Coronary artery (tissue), 2 donors: ENCODE measurements around the gene PRX.

Experiments
- DNase-seq: peaks from one replicate; pipeline ENCODE4 v3.0.0-alpha.2; 2017; ENCODE audit warnings: low spot score
- H3K27ac ChIP-seq, 2 donors: fragments of 200-600 bp; sonication (generic); one replicate each; pipeline ENCODE4 v1.5.1; 2016 to 2019
- H3K4me3 ChIP-seq: fragments of 200-600 bp; sonication (generic); 2 replicates; pipeline ENCODE4 v1.5.1; 2016; ENCODE audit warnings: mild to moderate bottlenecking, moderate library complexity
- CTCF ChIP-seq: fragments of 200-600 bp; sonication (generic); IDR thresholded peaks from one replicate; pipeline ENCODE4 v1.5.1; 2019; ENCODE audit warnings: antibody characterized with exemption

The PRX gene

DNA sequence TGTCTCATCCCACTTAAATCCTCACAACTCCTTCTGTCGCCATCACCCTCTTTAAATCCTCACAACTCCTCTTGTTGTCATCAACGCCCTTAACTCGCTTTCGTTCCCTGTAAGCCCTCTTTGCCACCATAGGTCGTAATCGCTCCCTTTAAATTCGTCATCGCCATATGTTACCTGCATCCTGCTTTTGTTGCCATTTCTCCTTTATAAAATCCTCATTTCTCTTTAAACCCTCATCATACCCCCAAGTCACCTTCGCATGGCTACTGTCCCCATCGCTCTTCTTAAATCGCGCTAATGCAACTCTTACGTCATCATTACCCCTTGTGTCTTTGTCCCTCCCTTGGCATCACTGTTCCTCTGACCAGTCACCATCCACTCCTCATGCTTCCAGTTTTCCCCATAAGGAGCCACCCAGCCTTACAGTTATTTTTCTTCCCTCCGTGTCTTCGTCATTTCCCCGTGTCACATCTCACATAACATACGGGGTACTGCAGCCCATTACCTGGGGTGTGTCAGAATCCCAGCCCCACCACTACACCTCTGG is 64.1 kb downstream of the PRX start:
- peak overlapping the region; percentile 87 for H3K4me3 ChIP-seq
- peak overlapping the region; percentile 81 to 90 for H3K27ac ChIP-seq
- no peak for DNase-seq
- TF ChIP-seq CTCF, result no peak

- Histone ChIP-seq H3K27ac (peak within 1 kb of the TSS; percentile 86 to 90), H3K4me3 (peak within 1 kb of the TSS; percentile 87)
- peak; percentile 99 for DNase-seq
- TF ChIP-seq CTCF, result no peak
These were observed 64.9 kb downstream of the PRX start, which contains the start of the genes C19orf47 and PLD3 for GRCh38 chr19:40348125-40348913. Gene C19orf47, minus strand, starts transcription at chr19:40348397. Its CDS starts 6,540 bp downstream, at chr19:40341857. Gene PLD3, plus strand, starts transcription at chr19:40348695. Its CDS starts 17,789 bp downstream, at chr19:40366484.

DNA sequence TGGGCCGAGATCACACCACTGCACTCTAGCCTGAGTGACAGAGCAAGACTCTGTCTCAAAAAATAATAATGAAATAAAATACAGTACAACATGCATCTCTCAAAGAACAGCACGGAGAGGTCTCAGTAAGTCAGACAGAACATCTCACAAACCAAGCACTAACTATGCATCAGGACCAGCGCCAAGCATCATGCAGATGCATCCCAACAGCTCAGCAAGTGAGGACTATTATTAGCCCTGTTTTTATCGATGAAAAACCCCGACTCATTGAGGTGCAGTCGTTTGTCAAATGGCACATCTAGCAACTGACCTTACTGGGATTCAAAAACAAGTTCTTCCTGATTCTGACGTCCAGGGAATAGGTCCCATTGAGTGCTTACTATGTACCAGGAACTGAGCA is 68.8 kb downstream of the PRX start:
- DNase-seq, result no peak
- Histone ChIP-seq H3K27ac (no peak overlapping the region), H3K4me3 (no peak overlapping the region)
- TF ChIP-seq CTCF, result no peak
